Suppressor macrophage (primary cell): ENCODE results near the gene ZBTB7B.

ENCODE experiments used
- DNase-seq, 4 experiments: peaks; one replicate each; pipeline ENCODE4 v3.0.0-alpha.2; 2020 to 2022

The ZBTB7B gene

DNA sequence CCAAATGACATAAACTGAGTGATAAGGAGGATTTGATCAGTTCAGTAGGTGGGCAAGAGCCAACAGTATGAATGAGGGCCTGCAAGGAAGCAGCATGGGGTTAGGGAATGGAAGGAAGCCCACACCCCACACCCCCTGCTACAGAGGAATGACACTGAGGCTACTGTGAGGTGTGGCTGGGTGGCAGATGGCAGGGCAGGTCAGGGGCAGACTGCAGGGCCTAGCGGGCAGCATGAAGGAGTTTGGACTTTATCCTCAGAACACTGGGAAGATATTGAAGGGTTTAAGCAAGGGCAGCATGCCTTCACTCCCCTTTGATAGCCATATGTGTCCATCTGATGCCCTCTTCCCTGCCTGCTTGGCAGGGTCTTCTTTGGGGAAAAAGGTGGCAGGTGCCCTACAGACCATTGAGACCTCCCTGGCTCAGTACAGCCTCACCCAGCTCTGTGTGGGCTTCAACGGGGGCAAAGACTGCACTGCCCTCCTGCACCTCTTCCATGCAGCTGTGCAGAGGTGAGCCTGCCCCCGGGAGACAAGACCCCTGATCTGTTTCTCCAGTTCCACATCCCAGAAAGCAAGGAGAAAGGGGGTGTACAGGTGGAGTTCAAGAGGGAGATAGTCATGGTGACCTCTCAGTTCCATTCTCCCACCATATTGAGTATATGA is 13.3 kb upstream of the ZBTB7B start:
- DNase-seq = no peak

DNA sequence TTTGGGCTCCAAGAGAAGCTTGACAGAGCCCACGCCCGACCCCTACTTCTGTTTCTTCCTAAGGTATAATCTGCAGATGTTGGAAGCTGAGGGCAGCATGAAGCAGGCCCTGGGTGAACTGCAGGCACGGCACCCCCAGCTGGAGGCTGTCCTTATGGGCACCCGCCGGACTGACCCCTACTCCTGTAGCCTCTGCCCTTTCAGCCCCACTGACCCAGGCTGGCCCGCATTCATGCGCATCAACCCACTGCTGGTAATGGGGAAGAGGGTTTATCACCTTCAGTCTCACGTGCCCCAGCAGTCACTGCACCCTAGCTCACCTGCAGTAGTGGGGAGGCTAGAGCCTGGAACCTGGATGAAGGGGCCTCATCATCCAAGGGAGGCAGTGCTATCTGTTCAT is 12.3 kb upstream of the ZBTB7B start:
- DNase-seq = no peak

DNA sequence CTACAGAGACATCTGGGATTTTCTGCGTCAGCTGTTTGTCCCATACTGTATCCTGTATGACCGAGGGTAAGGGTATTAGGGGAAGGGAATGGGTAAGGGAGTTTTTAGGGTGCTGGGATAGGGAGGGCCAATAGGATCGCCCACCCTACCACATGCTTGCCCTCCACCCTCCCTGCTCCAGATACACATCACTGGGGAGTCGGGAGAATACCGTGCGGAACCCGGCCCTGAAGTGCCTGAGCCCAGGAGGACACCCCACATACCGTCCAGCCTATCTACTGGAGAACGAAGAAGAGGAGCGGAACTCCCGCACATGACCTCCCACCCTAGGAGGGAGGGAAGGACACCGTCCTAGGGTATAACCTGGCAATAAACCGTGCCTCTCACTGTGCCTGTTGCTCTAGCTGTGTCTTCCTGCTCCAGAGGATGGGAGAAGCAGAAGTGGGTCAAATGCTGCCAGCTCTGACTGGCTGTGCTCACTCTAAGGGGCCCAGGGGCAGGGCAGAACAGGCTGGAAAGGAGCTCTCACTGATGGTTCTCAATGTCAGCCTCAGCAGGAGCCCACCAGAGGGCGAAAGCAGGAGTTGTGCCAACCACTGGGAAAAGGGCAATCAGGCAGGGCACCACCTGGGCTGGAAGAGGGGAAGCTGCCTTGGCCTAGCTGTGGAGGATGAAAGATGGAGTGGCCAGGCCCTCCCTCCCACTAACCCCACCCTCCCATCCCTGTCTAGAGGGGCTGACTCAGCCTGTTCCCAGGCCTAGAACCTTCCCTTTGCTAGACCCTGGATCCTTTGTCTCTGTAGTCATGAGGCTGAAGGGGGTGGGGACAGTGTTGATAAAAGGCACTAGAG is 9.7 kb upstream of the ZBTB7B start:
- DNase-seq = no peak

DNA sequence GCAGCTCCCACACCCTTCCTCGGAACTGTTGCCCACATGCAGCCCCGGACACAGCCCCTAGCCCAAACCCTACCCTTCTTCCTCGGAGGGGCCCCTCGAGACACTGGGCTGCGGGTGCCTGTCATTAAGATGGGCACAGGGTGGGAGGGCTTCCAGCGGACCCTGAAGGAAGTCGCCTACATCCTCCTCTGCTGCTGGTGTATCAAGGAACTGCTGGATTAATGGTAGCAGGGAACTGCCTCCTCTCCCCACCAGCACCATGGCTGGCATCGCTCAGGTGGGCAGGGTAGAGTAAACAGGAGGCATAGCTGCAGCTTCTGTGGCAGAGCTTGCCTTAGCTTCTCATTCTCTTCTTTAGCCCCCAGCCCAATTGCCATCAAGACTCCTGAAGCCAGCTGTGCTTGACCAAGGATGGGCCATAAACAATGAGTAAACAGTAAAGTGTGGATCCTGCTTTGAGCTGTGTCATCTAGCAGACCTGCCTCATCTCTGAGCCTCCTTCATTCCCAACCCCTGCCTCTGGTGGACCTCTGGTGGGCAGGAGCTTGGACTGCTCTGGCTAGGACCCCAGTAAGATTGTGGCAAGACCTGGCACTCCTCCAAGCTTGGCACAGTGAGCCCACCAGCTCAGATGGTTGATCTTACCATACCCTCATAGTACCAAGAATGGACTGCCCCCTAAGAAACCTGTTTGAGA is 8.9 kb upstream of the ZBTB7B start, which contains the start of gene LENEP:
TSS of gene LENEP (plus strand) at position 15 of the 697 bp plus-strand sequence. CDS start at position 37, 22 bp downstream.
- DNase-seq = no peak

DNA sequence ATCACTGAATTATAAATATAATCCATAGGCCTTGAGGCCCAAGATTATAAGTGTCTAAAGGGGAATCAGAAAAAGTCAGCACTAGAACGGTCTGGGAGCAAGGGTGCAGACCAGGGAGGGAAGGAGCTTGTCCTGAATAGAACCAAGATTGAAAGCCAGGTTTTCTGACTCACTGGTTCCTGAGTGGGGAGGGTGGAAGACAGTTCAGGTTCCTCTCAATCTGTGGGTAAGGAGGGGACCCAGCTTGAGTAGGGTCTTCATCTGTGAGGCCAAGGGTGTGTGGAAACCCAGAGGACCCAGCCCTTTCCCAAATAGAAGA is 8.4 kb upstream of the ZBTB7B start:
- DNase-seq = no peak

DNA sequence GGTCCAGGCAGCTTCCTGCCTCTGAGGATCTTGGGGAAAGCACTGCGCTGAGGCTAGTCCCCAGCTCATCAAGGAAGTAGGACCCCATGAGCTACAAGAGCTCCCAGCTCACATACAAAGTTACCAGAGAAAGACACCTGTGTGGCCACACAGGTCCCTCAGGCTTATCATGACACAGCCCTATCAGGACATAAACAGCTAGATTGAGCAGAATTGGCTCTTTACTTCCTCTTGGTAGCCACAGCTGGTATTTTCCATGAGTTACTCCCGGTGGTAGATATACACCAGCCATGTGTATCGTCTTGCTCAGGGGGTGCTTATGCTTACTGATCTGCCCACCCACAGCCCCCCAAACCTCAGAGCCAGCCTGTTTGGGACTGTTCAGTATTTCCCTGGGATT is 8.0 kb upstream of the ZBTB7B start:
- DNase-seq = no peak

DNA sequence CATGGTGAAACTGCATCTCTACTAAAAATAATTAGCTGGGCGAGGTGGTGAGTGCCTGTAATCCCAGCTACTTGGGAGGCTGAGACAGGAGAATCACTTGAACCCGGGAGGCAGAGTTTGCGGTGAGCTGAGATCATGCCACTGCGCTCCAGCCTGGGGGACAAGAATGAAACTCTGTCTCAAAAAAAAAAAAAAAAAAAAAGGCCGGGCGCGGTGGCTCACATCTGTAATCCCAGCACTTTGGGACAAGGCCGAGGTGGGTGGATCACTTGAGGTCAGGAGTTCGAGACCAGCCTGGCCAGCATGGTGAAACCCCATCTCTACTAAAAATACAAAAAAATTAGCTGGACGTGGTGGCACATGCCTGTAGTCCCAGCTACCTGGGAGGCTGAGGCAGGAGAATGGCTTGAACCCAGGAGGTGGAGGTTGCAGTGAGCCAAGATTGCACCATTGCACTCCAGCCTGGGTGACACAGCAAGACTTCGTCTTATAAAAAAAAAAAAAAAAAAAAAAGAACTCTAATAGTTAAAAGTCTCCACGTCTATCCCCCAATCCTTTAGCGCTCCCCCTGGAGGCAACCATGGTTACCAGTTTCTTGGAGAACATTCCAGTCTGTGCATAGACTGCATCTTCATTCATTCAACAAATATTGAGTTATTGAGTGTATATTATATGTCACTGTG is 7.2 kb upstream of the ZBTB7B start:
- DNase-seq = peak; percentile 62 to 73 (median 66)

DNA sequence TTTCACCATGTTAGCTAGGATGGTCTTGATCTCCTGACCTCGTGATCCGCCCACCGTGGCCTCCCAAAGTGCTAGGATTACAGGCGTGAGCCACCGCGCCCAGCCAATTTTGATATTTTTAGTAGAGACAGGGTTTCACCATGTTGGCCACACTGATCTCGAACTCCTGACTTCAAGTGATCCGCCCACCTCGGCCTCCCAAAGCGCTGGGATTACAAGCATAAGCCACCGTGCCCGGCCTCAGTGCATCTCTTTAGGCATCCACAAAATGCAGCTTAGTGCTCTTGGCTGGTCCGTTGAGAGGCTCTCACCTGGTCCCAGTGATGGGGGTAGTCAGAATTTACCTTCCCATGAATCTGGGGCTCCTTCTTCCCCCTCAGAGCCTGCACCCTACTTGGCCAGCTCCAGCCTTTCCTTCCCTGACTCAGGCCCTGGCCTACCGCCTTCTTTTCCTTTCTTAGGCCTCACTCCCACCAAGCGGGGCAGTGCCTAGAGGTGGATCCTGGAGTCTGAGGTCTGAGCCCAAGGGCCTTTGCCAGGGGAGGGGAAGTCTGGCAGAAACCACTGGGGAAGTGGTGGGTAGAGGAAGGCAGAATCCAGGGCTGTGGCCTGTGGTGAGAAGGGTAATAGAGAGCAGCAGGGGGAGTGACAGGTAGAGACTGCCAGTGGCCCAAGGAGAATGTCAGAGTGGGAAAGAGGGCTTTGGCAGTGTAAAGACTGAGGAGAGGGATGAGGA is 5.5 kb upstream of the ZBTB7B start:
- DNase-seq = peak; percentile 56 to 82 (median 78)

DNA sequence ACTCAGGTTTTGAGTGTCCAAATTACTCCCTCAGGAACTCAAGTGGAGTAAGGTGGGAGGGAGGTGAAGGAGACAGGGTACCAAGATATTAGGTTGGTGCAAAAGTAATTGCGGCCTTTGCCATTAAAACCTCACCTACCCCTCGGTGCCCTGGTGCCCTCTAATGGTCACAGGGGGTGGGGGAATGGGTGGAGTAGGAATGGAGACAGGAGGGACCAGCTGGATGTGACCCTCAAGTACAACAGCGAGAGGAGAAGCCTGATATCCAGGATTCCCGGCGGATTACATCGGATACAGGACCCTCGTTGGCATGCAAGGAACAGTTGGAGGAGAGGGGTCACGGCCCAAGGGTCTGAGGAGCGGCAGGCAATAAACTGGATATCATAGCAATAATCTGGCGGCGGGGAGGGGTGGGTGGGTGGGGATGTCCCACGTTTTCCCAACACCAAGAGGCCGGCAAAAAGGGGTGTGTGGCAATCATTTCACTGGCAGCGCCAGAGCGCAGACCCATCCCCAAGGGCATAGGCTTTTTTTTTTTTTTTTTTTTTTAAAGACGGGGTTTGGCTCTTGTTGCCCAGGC is 4.3 kb upstream of the ZBTB7B start:
- DNase-seq = no peak

DNA sequence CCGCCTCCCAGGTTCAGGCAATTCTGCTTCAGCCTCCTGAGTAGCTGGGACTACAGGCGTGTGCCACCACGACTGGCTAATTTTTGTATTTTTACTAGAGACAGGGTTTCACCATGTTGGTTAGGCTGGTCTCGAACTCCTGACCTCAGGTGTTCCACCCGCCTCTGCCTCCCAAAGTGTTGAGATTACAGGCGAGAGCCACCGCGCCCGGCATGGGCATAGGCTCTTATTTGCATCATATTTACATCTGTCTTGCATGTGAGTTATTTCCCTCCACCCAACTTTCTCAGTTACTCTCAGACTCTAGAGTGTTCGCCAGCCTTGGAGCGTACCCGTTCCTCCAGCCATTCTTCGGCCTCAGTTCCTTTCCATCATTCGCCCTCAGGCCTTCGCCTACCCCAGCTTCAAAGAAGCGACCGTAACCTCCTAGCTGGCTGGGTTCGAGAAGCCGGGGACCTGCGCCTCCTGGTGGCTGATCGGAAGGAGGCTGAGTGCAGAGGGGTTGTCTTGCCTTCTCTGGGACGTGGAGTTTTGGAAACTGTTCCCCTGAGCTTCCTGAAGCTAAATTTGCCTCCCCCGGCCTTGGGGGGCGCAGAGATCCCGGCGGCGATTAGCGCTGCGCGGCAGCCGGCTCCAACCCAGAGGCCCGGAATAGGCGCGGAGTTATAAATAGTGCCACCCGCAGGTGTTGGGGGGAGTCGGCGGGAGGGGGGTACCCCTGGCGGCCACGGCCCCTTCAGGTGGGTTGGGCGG is 3.6 kb upstream of the ZBTB7B start:
- peak in 3 of 4 experiments; percentile 64 to 80 (median 76) for DNase-seq

DNA sequence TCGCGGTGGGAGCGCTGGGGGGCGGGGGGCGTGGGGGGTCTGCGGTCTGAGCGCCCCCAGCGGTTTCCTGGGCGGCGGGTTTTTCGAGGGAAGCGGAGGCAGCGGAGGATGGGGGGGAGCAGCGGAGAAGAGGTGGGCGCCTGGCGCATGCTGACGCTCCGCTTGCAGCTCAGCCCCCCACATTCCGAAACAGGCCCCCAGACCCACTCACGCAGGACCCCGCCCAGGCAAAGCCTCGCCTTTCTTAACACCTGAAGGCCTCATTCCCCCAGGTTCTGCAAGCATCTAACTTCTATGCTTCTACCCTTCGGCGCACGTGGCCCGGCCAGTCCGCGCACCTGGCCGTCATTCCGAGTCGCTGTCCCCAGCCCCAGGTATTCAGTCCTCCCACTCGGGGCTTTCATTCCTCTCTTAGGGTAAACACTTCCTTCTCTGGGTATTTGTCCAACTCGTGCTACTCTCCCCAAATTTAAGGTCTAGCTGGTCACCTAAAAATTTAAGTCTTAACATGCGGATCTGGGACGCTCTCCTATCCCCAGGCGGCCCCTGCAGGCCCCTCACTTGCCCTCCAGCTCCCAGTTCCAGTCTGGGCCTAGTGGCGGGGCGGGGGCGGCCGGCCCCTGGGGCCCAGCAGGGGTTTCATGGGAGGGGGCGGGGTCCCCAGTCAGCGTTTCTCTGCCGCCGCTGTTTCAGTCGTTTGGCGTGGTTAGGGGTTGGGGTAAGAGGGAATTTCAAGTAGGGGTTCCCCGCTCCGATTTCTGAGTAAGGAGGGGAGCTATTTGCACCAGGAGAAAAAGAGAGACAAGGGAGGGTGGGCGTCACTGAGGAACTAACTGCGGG is 2.8 kb upstream of the ZBTB7B start:
- DNase-seq = no peak

DNA sequence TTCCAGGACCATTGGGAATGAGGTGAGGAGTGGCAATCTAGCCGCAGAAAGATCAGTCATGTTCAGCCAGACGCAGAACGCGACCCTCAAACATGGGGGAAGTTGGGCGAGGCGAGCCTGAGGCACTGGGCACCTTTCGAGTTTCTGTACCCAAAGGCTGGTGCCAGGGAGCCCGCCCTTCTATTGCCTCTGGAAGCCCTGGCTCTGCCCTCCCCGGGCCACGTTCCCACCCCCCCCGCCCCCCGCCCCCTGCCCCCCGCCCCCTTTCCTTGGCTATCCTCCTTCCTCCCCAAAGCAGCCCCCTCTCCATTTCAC is 2.2 kb upstream of the ZBTB7B start:
- DNase-seq = no peak

DNA sequence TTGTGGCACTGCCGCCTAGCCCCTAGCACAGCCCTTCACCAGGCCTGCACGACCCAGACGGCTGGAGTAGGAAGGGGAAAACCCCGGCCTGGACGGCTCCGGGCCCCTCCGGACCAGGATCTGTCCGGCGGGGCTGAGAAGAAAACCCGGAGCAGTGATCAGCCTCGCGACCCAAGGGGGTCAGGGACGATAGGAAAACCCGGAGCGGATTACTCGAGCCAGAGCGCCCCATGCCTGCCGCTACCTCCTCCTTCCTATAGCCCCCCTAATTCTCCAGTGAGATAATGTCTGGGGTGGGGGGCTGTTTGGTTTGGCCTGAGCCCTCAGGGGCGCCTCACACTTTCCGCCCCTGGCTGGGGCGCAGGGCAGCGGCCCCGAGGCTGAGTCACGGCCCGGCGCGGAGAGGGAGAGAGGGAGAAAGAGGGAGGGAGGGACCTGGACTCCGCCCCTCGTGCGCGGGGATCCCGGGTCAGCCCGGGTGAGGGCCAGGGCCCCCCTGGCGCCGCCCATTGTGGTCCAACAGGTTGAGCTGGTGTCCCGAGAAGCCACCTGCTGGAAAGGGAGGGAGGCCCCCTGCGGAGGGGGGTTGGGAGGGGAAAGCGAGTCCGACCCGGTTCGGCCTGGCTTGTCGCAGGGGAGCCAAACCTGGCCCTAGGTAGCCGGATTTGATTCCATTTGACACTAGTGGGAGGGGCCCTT is 1.7 kb upstream of the ZBTB7B start:
- DNase-seq = peak; percentile 68 to 88 (median 78)

DNA sequence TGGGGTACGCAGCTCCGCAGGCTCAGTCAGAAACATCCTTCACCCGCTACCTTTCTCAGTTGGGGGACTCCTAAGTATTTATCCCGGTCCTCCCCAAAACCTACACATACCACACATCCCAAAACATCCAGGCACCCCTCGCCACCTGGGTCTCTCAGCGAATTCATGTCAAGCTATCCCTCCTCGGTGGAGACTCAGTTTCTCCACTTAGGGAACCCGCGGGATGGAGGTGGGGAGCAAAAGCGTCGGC is 1.3 kb upstream of the ZBTB7B start:
- no peak for DNase-seq

DNA sequence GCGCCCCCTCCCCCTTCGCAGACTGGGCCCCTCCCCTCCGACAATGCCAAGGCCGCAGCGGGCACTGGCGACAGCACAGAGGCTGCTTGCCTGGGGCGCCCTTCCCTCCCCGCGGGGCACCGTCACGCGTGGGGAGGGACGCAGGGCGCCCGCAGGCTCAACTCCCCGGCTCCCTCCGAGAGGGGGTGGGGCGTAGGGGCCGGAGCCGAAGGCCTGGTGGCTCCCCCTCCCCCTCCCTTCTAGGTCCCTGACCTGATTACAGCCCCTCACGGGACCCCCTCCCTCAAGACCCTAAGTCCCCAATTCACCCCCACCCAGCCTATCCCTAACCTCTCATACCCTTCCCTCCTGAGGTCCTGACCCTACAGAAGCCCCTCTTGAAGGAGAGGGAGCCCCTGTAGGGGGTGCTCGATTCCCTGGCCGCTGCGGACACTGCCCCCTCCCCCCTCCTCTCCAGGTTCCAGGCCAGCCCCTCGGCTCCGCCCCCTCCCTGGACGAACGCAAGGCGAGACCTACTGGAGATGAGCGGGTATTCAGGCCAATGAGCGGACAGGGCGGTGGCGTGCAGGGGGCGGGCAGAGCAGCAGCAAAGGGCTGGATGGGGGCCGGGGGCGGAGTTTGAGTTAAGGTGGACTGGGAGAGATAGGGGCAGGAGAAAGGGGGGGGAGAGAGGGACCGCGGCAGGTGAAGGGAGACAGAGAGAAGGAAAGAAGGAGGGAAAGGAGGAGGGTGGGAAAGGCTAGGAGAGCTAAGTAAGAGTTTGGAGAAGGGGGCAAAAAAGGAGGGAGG is 733 bp upstream of the ZBTB7B start:
- DNase-seq = peak; percentile 98 to 100 (median 100)

DNA sequence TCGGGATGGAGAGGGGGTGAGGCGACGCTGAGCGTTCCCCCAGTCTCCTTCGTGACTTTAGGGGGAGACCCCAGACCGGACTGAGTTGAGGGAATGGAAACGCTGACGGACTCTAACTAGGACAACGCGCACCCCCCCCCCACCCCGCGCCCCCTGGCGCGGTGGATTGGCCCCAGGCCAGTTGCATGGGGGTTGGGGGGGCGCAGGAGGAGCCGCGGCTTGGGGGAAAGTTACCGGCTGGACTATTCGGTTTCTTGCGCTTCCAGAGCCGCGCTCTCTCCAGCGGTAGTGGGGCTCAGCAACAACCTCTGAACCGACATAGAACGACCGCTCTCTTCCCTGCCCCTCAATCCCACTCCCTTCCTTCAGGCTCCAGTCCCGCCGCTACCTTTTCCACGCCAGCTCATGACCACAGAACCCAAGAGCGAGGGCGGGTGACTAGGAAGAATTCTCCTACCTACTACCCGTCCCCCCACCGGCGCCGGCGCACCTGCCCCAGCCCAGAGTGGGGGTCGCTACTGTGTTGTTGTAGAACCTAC is 694 bp downstream of the ZBTB7B start:
- peak in 1 of 4 experiments; percentile 36 for DNase-seq

DNA sequence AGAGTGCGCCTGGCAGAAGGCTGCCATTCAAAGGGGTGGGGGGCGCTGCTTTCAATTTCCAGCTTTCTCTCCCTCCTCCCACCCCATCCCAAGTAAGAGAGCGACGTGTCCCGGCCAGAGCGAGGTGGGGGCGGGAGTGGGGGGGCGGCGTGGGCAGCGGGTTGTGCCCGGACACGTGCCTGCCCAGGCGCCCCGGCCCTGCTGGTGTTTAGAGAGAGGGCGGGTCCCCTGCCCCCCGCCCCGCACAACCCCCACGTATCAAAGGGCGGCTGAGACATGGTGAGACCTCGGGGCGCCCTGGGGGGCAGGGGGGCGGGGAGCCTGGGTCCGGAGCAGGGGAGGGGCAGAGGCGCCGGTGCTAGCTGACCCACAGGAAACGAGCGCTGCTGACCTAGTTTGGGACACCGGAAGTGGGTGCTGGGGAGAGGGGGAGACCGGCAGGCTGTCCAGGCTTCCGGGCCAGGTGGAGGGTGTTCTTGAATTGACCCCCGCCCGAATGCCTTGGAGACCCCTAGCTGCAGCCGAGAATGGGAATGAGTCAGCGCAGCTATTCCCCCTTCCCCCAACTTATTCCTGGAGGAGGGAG is 1.3 kb downstream of the ZBTB7B start:
- DNase-seq = peak in 2 of 4 experiments; percentile 54 to 56

DNA sequence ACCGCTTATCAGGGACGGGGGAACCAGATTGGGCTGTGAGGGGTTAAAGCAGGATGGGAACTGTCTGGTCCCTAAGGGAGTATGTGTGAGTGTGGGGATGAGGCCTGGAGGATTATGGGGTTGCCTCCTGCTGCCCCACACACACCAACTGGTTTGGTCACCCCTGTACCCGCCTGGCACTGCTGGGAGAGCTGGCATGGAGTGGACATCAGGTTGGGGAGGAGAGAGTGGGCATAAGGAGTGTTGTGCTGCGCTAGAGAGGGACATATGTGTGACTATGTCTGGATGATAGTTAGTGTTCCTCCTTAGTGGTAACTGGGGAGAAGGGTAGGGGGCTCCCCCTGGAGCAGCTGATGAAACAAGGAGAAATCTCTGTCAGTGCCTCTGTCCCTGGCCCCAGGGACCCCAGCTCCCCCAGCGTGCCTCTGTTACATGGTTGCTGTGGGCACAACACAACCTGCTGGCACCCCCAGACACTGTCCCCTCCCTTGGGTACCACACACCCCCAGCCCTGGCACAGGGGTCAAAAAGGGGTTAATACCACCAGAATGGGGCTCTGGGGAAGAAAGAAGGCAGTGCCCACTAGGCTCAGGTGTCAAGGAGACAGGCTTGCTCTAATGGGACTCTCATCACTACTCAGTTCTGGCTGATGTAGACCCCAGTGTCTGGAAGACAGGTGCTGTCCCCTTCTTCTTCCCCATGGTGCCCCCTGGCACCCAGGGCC is 1.9 kb downstream of the ZBTB7B start:
- DNase-seq = no peak
